ENCODE data around the gene CCDC107. TPM values are rescaled to one million over a fixed set of nuclear protein-coding genes. Genes with fewer than 3 reads are reported as not detected.

CCDC107 gene
- polyA plus RNA-seq, 2 of the 4 experiments (the other 2 are of a cell fraction) = 13.3 to 20.7 TPM

GRCh38 chr9:35696520-35697215 is 38.6 kb downstream of the CCDC107 start (continued):
- no peak for TF ChIP-seq MAFK (IDR thresholded peaks at IDR 0.05; ENCODE audit: partially characterized antibody)
- TF ChIP-seq EHMT2 (IDR thresholded peaks at IDR 0.05; ENCODE audit: low read depth) = no peak

- 93% methylated on average over 14 of the region's 14 CpGs for WGBS (ENCODE audit: missing lambda C conversion rate)
- no peak for ATAC-seq
- DNase-seq (ENCODE audit: low read depth in 1 of 2, low spot score in 1 of 2) = no peak
- Histone ChIP-seq H3K4me3 (no peak overlapping the region), H3K9me3 (no peaks in the 10 kb centered on the region), H3K4me2 (no peak overlapping the region), H3K27ac (no peak overlapping the region; a peak in 1 of 6 replicates), H3K4me1 (peaks cover 14% of the 10 kb centered on the region)
- no peak for FAIRE-seq
- no peak for TF ChIP-seq ESRRA (IDR thresholded peaks at IDR 0.05; ENCODE audit: borderline replicate concordance, low read length)
- no peak for TF ChIP-seq CHD4 (IDR thresholded peaks at IDR 0.05; ENCODE audit: borderline replicate concordance)
- TF ChIP-seq SREBF2 (IDR thresholded peaks at IDR 0.05) = no peak
- no peak for TF ChIP-seq HDAC2 (IDR thresholded peaks at IDR 0.05)
- ChIA-PET CTCF (interaction anchor here (1.1 to 32.5 kb wide), 13 partner anchors 12 to 214 kb away, joined by 3 to 758 read pairs (median 9); partner anchors contain the start of genes ARHGEF39, CA9, CCDC107 and CREB3), POLR2A (interaction anchor here (1.2 to 1.5 kb wide), 2 partner anchors 9 to 28 kb away, joined by 3 to 5 read pairs; no protein-coding TSS in a partner anchor)
These were observed 39.4 kb downstream of the CCDC107 start for GRCh38 chr9:35697486-35697885.

- ChIA-PET CTCF (interaction anchor here (0.9 to 32.5 kb wide), 6 partner anchors 8 to 87 kb away, joined by 3 to 758 read pairs (median 67); partner anchors contain the start of genes ARHGEF39, CA9, CCDC107 and CREB3), POLR2A (no interaction called here)
- Histone ChIP-seq H3K27ac (no peak overlapping the region), H3K9me3 (no peaks in the 10 kb centered on the region), H3K4me1 (peaks cover 14% of the 10 kb centered on the region), H3K4me2 (no peak overlapping the region), H3K4me3 (no peak overlapping the region)
- ATAC-seq = no peak
- FAIRE-seq = no peak
- no peak for DNase-seq (ENCODE audit: low read depth in 1 of 2, low spot score in 1 of 2)
- WGBS (ENCODE audit: missing lambda C conversion rate) = 88% methylated on average over 4 of the region's 5 CpGs
- TF ChIP-seq MYC (IDR thresholded peaks at IDR 0.05; ENCODE audit: borderline replicate concordance, low read length) = no peak
- no peak for TF ChIP-seq CBX8 (IDR thresholded peaks at IDR 0.05)
- no peak for TF ChIP-seq SREBF2 (IDR thresholded peaks at IDR 0.05)
- no peak for TF ChIP-seq TFCP2L1 (CRISPR knock-in tag; IDR thresholded peaks at IDR 0.05)
- no peak for TF ChIP-seq CHD4 (IDR thresholded peaks at IDR 0.05; ENCODE audit: borderline replicate concordance)
- no peak for TF ChIP-seq NR3C1 (IDR thresholded peaks at IDR 0.05)
- TF ChIP-seq JUNB (IDR thresholded peaks at IDR 0.05) = no peak
- no peak for TF ChIP-seq BCL3 (IDR thresholded peaks at IDR 0.05)
- TF ChIP-seq BHLHE40 (IDR thresholded peaks at IDR 0.05; ENCODE audit: low read depth, low read length) = no peak
- no peak for TF ChIP-seq ZC3H11A (IDR thresholded peaks at IDR 0.05)
- no peak for TF ChIP-seq ELK1 (IDR thresholded peaks at IDR 0.05; ENCODE audit: low read depth, low read length)
- no peak for TF ChIP-seq HDAC2 (IDR thresholded peaks at IDR 0.05)
- TF ChIP-seq CBX2 (IDR thresholded peaks at IDR 0.05; ENCODE audit: borderline replicate concordance, low read depth) = no peak
- TF ChIP-seq RFX5 (IDR thresholded peaks at IDR 0.05) = no peak
- TF ChIP-seq, protein P1, sequence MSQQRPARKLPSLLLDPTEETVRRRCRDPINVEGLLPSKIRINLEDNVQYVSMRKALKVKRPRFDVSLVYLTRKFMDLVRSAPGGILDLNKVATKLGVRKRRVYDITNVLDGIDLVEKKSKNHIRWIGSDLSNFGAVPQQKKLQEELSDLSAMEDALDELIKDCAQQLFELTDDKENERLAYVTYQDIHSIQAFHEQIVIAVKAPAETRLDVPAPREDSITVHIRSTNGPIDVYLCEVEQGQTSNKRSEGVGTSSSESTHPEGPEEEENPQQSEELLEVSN (IDR thresholded peaks at IDR 0.05; ENCODE audit: borderline replicate concordance, low read depth) = no peak
- no peak for TF ChIP-seq JUN (IDR thresholded peaks at IDR 0.05)
- TF ChIP-seq MAFK (IDR thresholded peaks at IDR 0.05; ENCODE audit: partially characterized antibody) = no peak
- no peak for TF ChIP-seq HOXB13 (CRISPR knock-in tag; IDR thresholded peaks at IDR 0.05; ENCODE audit: low read depth)
- TF ChIP-seq POLR2A (IDR thresholded peaks at IDR 0.05; ENCODE audit: low read length) = no peak
- no peak for TF ChIP-seq ESRRA (IDR thresholded peaks at IDR 0.05; ENCODE audit: borderline replicate concordance, low read length)
These were observed 40.1 kb downstream of the CCDC107 start for GRCh38 chr9:35698231-35698630.

Measured in A549 (cell line).